ENCODE measurements around the gene GNB3. TPM values are rescaled to one million over a fixed set of nuclear protein-coding genes. Genes with fewer than 3 reads are reported as not detected.

GNB3 gene
- polyA plus RNA-seq, 2 of the 4 experiments (the other 2 are of a cell fraction) = 0.94 to 2.7 TPM

DNA sequence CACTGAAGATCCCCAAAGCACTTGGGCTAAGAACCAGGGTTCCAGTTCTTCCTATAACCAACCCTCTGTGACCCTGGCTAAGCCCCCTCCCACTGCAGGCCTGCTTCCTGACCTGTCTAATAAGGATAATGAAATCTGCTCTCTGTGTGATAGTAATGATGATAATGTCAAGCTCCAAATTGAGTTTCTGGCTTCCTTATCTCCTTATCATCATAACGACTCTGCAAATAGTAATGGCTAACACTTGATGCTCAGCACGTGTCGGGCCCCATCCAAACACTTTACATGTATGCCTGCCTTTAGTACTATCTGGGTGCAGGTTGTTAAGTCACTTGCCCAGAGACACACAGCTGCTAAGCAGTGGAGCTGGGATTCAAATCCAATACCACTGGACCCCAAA lies 24.1 kb upstream of the GNB3 start:
- 77% methylated on average over 3 of the region's 3 CpGs for WGBS (ENCODE audit: missing lambda C conversion rate)
- H3K9me3 ChIP-seq = no peaks in the 10 kb centered on the region
- POLR2A ChIA-PET = no interaction called here
- TF ChIP-seq EP300 (IDR thresholded peaks at IDR 0.05) (no peak), BHLHE40 (IDR thresholded peaks at IDR 0.05; ENCODE audit: low read depth, low read length) (no peak), ZC3H11A (IDR thresholded peaks at IDR 0.05) (no peak), SMC3 (IDR thresholded peaks at IDR 0.05) (no peak), ZFP36 (IDR thresholded peaks at IDR 0.05; ENCODE audit: borderline replicate concordance, partially characterized antibody) (no peak), CBX2 (IDR thresholded peaks at IDR 0.05; ENCODE audit: borderline replicate concordance, low read depth) (no peak), HES2 (IDR thresholded peaks at IDR 0.05) (no peak), HOXB13 (CRISPR knock-in tag; IDR thresholded peaks at IDR 0.05; ENCODE audit: low read depth) (no peak), HMGXB4 (CRISPR knock-in tag; IDR thresholded peaks at IDR 0.05; ENCODE audit: borderline replicate concordance) (no peak), MYC (IDR thresholded peaks at IDR 0.05; ENCODE audit: borderline replicate concordance, low read length) (no peak), CEBPB (IDR thresholded peaks at IDR 0.05) (no peak), RNF2 (IDR thresholded peaks at IDR 0.05; ENCODE audit: borderline replicate concordance, low read depth) (no peak), EHMT2 (IDR thresholded peaks at IDR 0.05; ENCODE audit: low read depth) (no peak), RAD21 (conservative IDR thresholded peaks at IDR 0.05 in 1 of 2, IDR thresholded peaks at IDR 0.05 in 1 of 2) (no peak), FOSB (CRISPR knock-in tag; IDR thresholded peaks at IDR 0.05) (no peak), CHD4 (IDR thresholded peaks at IDR 0.05; ENCODE audit: borderline replicate concordance) (no peak)
- TF ChIP-seq, protein P1, sequence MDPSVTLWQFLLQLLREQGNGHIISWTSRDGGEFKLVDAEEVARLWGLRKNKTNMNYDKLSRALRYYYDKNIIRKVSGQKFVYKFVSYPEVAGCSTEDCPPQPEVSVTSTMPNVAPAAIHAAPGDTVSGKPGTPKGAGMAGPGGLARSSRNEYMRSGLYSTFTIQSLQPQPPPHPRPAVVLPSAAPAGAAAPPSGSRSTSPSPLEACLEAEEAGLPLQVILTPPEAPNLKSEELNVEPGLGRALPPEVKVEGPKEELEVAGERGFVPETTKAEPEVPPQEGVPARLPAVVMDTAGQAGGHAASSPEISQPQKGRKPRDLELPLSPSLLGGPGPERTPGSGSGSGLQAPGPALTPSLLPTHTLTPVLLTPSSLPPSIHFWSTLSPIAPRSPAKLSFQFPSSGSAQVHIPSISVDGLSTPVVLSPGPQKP (IDR thresholded peaks at IDR 0.05; ENCODE audit: low read depth, low read length) = no peak
- no peak overlapping the region for H3K27ac ChIP-seq
- peaks cover 5% of the 10 kb centered on the region for H3K4me1 ChIP-seq
- no peak overlapping the region for H3K4me3 ChIP-seq
- no peak overlapping the region for H3K4me2 ChIP-seq
- FAIRE-seq (no peak), DNase-seq (ENCODE audit: low read depth in 1 of 2, low spot score in 1 of 2) (no peak), ATAC-seq (no peak)
- CTCF ChIA-PET = interaction anchor here (0.8 to 10.9 kb wide), 6 partner anchors 8 to 50 kb away, joined by 3 to 129 read pairs (median 4); partner anchors contain the start of genes GPR162 and P3H3

- ChIA-PET POLR2A (no interaction called here), CTCF (interaction anchor here (0.8 to 10.9 kb wide), 6 partner anchors 8 to 50 kb away, joined by 3 to 129 read pairs (median 4); partner anchors contain the start of genes GPR162 and P3H3)
- TF ChIP-seq RNF2 (IDR thresholded peaks at IDR 0.05; ENCODE audit: borderline replicate concordance, low read depth) (no peak), NR3C1 (IDR thresholded peaks at IDR 0.05) (no peak), MYC (IDR thresholded peaks at IDR 0.05; ENCODE audit: borderline replicate concordance, low read length) (no peak), HMGXB4 (CRISPR knock-in tag; IDR thresholded peaks at IDR 0.05; ENCODE audit: borderline replicate concordance) (no peak), MAZ (IDR thresholded peaks at IDR 0.05; ENCODE audit: borderline replicate concordance, low read depth, low read length) (no peak), RFX5 (IDR thresholded peaks at IDR 0.05) (no peak), FOXS1 (CRISPR knock-in tag; IDR thresholded peaks at IDR 0.05) (no peak), ESRRA (IDR thresholded peaks at IDR 0.05; ENCODE audit: borderline replicate concordance, low read length) (no peak)
- TF ChIP-seq, protein P2, sequence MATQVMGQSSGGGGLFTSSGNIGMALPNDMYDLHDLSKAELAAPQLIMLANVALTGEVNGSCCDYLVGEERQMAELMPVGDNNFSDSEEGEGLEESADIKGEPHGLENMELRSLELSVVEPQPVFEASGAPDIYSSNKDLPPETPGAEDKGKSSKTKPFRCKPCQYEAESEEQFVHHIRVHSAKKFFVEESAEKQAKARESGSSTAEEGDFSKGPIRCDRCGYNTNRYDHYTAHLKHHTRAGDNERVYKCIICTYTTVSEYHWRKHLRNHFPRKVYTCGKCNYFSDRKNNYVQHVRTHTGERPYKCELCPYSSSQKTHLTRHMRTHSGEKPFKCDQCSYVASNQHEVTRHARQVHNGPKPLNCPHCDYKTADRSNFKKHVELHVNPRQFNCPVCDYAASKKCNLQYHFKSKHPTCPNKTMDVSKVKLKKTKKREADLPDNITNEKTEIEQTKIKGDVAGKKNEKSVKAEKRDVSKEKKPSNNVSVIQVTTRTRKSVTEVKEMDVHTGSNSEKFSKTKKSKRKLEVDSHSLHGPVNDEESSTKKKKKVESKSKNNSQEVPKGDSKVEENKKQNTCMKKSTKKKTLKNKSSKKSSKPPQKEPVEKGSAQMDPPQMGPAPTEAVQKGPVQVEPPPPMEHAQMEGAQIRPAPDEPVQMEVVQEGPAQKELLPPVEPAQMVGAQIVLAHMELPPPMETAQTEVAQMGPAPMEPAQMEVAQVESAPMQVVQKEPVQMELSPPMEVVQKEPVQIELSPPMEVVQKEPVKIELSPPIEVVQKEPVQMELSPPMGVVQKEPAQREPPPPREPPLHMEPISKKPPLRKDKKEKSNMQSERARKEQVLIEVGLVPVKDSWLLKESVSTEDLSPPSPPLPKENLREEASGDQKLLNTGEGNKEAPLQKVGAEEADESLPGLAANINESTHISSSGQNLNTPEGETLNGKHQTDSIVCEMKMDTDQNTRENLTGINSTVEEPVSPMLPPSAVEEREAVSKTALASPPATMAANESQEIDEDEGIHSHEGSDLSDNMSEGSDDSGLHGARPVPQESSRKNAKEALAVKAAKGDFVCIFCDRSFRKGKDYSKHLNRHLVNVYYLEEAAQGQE (IDR thresholded peaks at IDR 0.05) = no peak
Measured at GRCh38 chr12:6817098-6817497, 23.6 kb upstream of the GNB3 start.

More at GRCh38 chr12:6817098-6817497, 23.6 kb upstream of the GNB3 start:
- no peak overlapping the region for H3K27ac ChIP-seq
- DNase-seq (ENCODE audit: low read depth in 1 of 2, low spot score in 1 of 2) (no peak), FAIRE-seq (no peak), ATAC-seq (no peak)
- 81% methylated on average over 8 of the region's 8 CpGs for WGBS (ENCODE audit: missing lambda C conversion rate)
- no peak overlapping the region for H3K4me2 ChIP-seq
- H3K9me3 ChIP-seq = no peaks in the 10 kb centered on the region
- H3K4me3 ChIP-seq = no peak overlapping the region
- peaks cover 9% of the 10 kb centered on the region for H3K4me1 ChIP-seq
